ENCODE measurements around the gene UXT. TPM values are rescaled to one million over a fixed set of nuclear protein-coding genes. Genes with fewer than 3 reads are reported as not detected.

The UXT gene
- total RNA-seq, 1 donor from 2014 or later: 87.5 TPM

DNA sequence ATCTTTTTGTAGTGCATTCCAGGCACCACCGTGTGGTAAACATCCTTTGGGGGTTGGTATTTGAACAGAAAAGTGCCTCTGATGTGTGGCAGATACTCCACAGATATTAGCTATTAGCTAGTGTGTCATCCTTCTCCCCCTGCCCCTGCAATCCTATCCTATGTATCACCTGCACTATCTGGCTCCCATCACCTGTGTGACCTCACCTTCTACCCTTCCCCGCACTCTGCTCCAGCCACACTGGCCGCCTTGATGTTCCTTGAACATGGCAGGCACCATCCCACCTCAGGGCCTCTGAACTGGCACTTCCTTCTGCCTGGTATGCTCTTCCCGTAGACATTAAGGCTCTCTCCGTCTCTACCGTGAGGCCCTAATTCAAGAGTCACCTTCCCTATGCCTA lies 12.3 kb downstream of the UXT start:
- H3K27ac Mint-ChIP-seq: no peak overlapping the region
- TF ChIP-seq, protein P1, sequence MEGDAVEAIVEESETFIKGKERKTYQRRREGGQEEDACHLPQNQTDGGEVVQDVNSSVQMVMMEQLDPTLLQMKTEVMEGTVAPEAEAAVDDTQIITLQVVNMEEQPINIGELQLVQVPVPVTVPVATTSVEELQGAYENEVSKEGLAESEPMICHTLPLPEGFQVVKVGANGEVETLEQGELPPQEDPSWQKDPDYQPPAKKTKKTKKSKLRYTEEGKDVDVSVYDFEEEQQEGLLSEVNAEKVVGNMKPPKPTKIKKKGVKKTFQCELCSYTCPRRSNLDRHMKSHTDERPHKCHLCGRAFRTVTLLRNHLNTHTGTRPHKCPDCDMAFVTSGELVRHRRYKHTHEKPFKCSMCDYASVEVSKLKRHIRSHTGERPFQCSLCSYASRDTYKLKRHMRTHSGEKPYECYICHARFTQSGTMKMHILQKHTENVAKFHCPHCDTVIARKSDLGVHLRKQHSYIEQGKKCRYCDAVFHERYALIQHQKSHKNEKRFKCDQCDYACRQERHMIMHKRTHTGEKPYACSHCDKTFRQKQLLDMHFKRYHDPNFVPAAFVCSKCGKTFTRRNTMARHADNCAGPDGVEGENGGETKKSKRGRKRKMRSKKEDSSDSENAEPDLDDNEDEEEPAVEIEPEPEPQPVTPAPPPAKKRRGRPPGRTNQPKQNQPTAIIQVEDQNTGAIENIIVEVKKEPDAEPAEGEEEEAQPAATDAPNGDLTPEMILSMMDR (conservative IDR thresholded peaks at IDR 0.05): no peak
- H3K4me3 Mint-ChIP-seq: no peak overlapping the region
- peaks cover 13% of the 10 kb centered on the region for H3K36me3 Mint-ChIP-seq
- DNase-seq (ENCODE audit: extremely low spot score, unreplicated experiment): no peak
- peaks cover 7% of the 10 kb centered on the region for H3K9me3 Mint-ChIP-seq
- no peaks in the 10 kb centered on the region for H3K27me3 Mint-ChIP-seq
- peaks cover 20% of the 10 kb centered on the region for H3K4me1 Mint-ChIP-seq (ENCODE audit: unreplicated experiment)

DNA sequence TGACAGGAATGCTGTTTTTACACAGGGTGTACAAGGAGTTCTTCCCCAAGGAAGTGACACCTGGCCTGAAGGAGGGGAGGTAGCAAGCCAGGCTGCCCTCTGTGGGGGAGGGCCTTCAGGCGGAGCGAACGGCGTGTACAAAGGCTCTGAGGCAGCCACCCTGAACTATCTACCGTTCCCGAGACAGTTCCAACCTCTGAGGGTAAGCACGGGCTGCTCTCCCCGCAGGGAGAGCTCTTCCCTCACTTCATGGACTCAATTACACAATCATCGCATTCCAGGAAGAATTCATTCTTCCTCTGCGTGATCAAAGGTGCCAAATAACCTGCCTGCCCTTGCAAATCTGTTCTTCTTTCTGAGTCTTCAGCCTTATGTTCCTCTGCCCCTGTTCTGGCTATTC lies 13.4 kb downstream of the UXT start:
- peaks cover 12% of the 10 kb centered on the region for H3K4me1 Mint-ChIP-seq (ENCODE audit: unreplicated experiment)
- H3K27ac Mint-ChIP-seq: no peak overlapping the region
- no peak for DNase-seq (ENCODE audit: extremely low spot score, unreplicated experiment)
- peaks cover 10% of the 10 kb centered on the region for H3K36me3 Mint-ChIP-seq
- TF ChIP-seq, protein P1 (conservative IDR thresholded peaks at IDR 0.05): no peak
- H3K4me3 Mint-ChIP-seq: no peak overlapping the region
- H3K27me3 Mint-ChIP-seq: no peaks in the 10 kb centered on the region
- no peaks in the 10 kb centered on the region for H3K9me3 Mint-ChIP-seq

DNA sequence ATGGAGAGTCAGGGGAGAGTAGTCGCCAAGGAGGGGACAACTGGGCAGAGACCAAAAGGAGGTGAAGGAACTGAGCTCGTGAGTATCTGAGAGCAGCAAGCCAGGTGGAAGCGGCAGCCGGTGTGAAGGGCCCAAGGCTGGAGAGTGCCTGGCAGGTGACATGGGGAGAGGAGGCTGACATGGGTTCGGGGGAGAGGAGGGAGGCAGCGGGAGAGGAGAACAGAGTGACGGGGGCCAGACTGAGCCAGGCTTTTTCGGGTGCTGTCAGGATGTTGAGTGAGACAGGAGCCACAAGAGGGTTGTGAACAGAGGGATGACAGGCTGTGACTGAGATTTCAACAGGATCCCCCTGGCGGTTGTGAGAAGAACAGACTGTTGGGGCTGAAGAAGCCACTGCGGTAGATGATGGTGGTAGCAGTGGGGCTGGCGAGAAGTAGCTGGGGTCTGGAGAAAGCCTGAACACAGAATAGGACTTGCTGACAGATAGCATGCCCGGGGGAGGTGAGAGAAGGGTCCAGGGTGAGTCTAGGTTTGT lies 14.4 kb downstream of the UXT start:
- DNase-seq (ENCODE audit: extremely low spot score, unreplicated experiment): no peak
- H3K4me3 Mint-ChIP-seq: no peak overlapping the region
- TF ChIP-seq, protein P1 (conservative IDR thresholded peaks at IDR 0.05): peak; percentile 66

DNA sequence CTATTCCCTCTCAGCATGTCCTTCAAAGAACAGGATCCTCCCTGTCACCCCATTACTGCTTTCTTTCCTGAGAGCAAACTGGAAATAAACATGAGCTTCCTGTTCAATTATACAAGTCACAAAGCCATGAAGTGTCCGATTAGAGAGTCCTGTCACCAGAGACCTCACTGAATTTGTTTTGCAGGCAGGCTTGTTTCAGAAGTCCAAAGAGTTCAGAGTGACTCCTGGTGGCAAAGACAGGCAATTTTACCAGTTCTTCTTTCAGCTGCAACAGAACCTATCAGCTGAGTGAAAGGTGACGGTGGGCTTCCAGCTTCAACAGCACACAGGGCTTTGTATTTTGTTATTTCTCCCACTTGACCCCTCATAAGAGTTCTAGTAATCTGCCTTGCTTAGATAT lies 15.1 kb downstream of the UXT start:
- no peak for DNase-seq (ENCODE audit: extremely low spot score, unreplicated experiment)
- TF ChIP-seq, protein P1 (conservative IDR thresholded peaks at IDR 0.05): peak; percentile 57
- H3K27ac Mint-ChIP-seq: no peak overlapping the region
- no peak overlapping the region for H3K4me3 Mint-ChIP-seq
- H3K27me3 Mint-ChIP-seq: no peaks in the 10 kb centered on the region
- no peaks in the 10 kb centered on the region for H3K9me3 Mint-ChIP-seq
- peaks cover 20% of the 10 kb centered on the region for H3K36me3 Mint-ChIP-seq
- H3K4me1 Mint-ChIP-seq (ENCODE audit: unreplicated experiment): peaks cover 5% of the 10 kb centered on the region

More for the DNA sequence above, 14.4 kb downstream of the UXT start:
- Mint-ChIP-seq H3K9me3 (no peaks in the 10 kb centered on the region), H3K36me3 (peaks cover 18% of the 10 kb centered on the region), H3K27ac (peak overlapping the region; percentile 66), H3K27me3 (no peaks in the 10 kb centered on the region), H3K4me1 (ENCODE audit: unreplicated experiment) (peaks cover 12% of the 10 kb centered on the region)

DNA sequence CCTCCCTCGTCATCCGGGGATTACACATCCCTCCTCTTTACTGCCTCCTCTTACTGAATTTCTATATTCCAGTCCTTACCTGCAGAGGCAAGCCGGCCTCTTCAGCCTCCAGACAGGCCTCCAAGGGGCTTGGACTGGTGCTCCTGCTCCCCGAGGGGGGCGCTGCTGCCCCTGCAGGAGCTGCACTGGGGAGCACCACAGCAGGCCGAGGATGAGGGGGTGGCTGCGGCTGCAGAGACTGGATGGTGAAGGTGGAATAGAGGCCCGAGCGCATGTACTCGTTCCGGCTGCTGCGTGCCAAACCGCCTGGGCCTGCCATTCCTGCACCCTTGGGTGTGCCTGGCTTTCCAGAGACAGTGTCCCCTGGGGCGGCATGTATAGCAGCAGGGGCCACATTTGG lies 20.2 kb downstream of the UXT start:
- TF ChIP-seq, protein P1 (conservative IDR thresholded peaks at IDR 0.05): no peak
- Mint-ChIP-seq H3K27ac (no peak overlapping the region), H3K27me3 (no peaks in the 10 kb centered on the region), H3K9me3 (no peaks in the 10 kb centered on the region), H3K4me1 (ENCODE audit: unreplicated experiment) (no peaks in the 10 kb centered on the region), H3K36me3 (peaks cover 15% of the 10 kb centered on the region), H3K4me3 (no peak overlapping the region)
- no peak for DNase-seq (ENCODE audit: extremely low spot score, unreplicated experiment)

Measured in type B pancreatic cell (in vitro differentiated cells).